ENCODE data around the gene ZNF664. TPM values are rescaled to one million over a fixed set of nuclear protein-coding genes. Genes with fewer than 3 reads are reported as not detected.
"Not testable (repeated sequence)": the region's sequence is repeated elsewhere in the genome, so short reads cannot be mapped to it uniquely, and the experiment has no call there.

The ZNF664 gene
- total and polyA plus RNA-seq, 8 donors = 23.0 to 72.7 (median 56.7) TPM

DNA sequence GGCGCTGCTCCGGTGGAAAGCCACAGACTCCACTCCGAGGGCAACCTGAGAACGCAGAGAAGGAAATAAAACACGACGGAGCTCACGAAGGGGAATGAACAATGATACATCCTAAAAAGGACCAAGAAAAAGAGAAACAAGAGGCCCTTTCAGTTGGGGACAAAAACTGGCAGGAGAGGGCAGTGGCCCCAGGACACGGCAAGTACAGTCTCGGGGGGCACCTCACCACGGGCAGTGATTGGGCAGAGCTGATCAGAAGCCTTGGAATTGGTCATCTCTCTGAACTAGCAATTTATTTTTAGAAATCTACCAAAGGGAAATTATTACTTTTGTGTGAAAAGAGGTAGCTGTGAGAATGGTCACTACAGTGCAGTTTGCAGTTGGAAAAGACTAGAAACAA, 28.3 kb upstream of the ZNF664 start:
- FAIRE-seq = no peak
- H3K36me3 ChIP-seq = peaks cover 0 to 18% (median 0%) of the 10 kb centered on the region in 3 donors
- no peak for DNase-seq
- ATAC-seq = no peak
- WGBS, 2 donors = 83 to 90% methylated on average over 10 of the region's 10 CpGs
- no peak overlapping the region for H3K4me3 ChIP-seq
- no peaks in the 10 kb centered on the region for H3K27me3 ChIP-seq
- TF ChIP-seq CTCF (IDR thresholded peaks at IDR 0.05) = no peak
- no peak overlapping the region for H3K27ac ChIP-seq
- intact Hi-C loops (cut with DNase I) = no loop called here
- H3K4me1 ChIP-seq = no peaks in the 10 kb centered on the region
- H3K9me3 ChIP-seq = no peaks in the 10 kb centered on the region

- Histone ChIP-seq H3K4me3 (no peak overlapping the region), H3K27ac (no peak overlapping the region), H3K9me3 (no peaks in the 10 kb centered on the region), H3K27me3 (no peaks in the 10 kb centered on the region), H3K36me3 (peaks cover 0 to 18% (median 0%) of the 10 kb centered on the region in 3 donors), H3K4me1 (no peaks in the 10 kb centered on the region)
- ATAC-seq (no peak), FAIRE-seq (no peak), DNase-seq (no peak)
- TF ChIP-seq CTCF (IDR thresholded peaks at IDR 0.05) = no peak
- intact Hi-C loops (cut with DNase I) = no loop called here
- 89% methylated on average over 25 of the region's 25 CpGs for WGBS, 2 donors
Measured at GRCh38 chr12:123945287-123946151, 27.5 kb upstream of the ZNF664 start.

DNA sequence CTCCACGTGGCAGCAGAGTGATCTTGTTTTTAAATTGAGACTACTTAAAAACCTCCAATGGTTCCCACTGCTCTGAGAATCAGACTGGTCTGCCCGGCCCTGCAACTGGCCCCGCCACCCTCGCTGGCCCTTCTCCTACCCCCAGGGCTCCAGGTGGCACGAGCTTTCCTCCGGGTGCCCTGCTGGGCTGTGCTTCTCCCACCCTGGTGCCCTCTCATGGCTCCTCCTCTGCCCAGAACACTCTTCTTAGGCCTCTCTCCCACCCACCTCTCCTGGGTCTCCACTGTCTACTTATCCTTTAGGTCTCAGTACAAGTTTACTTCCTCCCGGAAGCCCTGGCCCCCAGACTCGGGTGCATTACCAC, 26.9 kb upstream of the ZNF664 start:
- Histone ChIP-seq H3K4me1 (no peaks in the 10 kb centered on the region), H3K4me3 (no peak overlapping the region), H3K9me3 (no peaks in the 10 kb centered on the region), H3K27ac (no peak overlapping the region), H3K27me3 (no peaks in the 10 kb centered on the region), H3K36me3 (peaks cover 0 to 18% (median 0%) of the 10 kb centered on the region in 3 donors)
- intact Hi-C loops (cut with DNase I) = no loop called here
- ATAC-seq (no peak), FAIRE-seq (no peak), DNase-seq (no peak)
- 77 to 81% methylated on average over 8 of the region's 8 CpGs for WGBS, 2 donors
- no peak for TF ChIP-seq CTCF (IDR thresholded peaks at IDR 0.05)

- H3K4me3 ChIP-seq; H3K9me3 ChIP-seq; intact Hi-C loops (cut with DNase I); DNase-seq; ATAC-seq; H3K4me1 ChIP-seq; H3K27ac ChIP-seq; H3K27me3 ChIP-seq; FAIRE-seq: not testable (repeated sequence)
- peaks cover 0 to 14% (median 0%) of the 10 kb centered on the region in 3 donors for H3K36me3 ChIP-seq
- 89 to 92% methylated on average over 26 to 34 of the region's 35 CpGs for WGBS, 2 donors
Measured at GRCh38 chr12:123946516-123947505, 26.2 kb upstream of the ZNF664 start.

- ATAC-seq; DNase-seq; H3K9me3 ChIP-seq; H3K4me3 ChIP-seq; H3K4me1 ChIP-seq; intact Hi-C loops (cut with DNase I); FAIRE-seq; H3K36me3 ChIP-seq; H3K27ac ChIP-seq; H3K27me3 ChIP-seq: not testable (repeated sequence)
- WGBS, 2 donors = 88 to 95% methylated on average over 6 to 7 of the region's 7 CpGs
Measured at GRCh38 chr12:123947531-123947930, 25.5 kb upstream of the ZNF664 start.

Measured in pancreas (tissue), 10 donors.